Measurements from ENCODE around the gene UGT2B17. TPM values are rescaled to one million over a fixed set of nuclear protein-coding genes. Genes with fewer than 3 reads are reported as not detected.

UGT2B17 gene
- total RNA-seq, 3 donors from 2014 or later: 0.98 TPM; not detected in 2

DNA sequence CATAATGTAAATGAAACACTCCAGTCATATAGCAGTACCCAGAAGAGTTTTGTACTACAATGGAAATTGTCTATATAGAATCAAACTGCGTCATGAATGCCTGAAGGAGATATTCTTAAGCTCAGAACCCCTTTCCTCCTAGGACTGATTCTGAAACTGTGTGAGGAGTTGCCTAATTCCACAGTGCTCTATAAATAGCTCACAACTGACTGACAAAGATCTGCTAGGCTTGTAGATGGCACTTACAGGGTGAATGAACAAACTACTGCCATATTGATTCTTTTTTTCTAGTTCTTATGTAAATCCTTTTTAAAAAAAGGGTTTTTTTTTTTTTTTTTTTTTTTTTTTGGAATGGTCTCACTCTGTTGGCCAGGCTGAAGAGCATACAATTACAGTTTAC lies 30.1 kb upstream of the UGT2B17 start:
- DNase-seq (ENCODE audit: low spot score in 2 of 2): no peak
- Histone ChIP-seq H3K27ac (no peak overlapping the region), H3K4me1 (no peaks in the 10 kb centered on the region), H3K9me3 (no peaks in the 10 kb centered on the region), H3K4me3 (no peak overlapping the region), H3K36me3 (no peaks in the 10 kb centered on the region), H3K27me3 (no peaks in the 10 kb centered on the region)
- intact Hi-C loops (cut with DNase I; ENCODE audit: low total_unique reads): no loop called here
- TF ChIP-seq, protein P1, sequence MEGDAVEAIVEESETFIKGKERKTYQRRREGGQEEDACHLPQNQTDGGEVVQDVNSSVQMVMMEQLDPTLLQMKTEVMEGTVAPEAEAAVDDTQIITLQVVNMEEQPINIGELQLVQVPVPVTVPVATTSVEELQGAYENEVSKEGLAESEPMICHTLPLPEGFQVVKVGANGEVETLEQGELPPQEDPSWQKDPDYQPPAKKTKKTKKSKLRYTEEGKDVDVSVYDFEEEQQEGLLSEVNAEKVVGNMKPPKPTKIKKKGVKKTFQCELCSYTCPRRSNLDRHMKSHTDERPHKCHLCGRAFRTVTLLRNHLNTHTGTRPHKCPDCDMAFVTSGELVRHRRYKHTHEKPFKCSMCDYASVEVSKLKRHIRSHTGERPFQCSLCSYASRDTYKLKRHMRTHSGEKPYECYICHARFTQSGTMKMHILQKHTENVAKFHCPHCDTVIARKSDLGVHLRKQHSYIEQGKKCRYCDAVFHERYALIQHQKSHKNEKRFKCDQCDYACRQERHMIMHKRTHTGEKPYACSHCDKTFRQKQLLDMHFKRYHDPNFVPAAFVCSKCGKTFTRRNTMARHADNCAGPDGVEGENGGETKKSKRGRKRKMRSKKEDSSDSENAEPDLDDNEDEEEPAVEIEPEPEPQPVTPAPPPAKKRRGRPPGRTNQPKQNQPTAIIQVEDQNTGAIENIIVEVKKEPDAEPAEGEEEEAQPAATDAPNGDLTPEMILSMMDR (IDR thresholded peaks at IDR 0.05): no peak
- TF ChIP-seq POLR2A (IDR thresholded peaks at IDR 0.05): no peak
- no peak for TF ChIP-seq POLR2AphosphoS5 (IDR thresholded peaks at IDR 0.05)

DNA sequence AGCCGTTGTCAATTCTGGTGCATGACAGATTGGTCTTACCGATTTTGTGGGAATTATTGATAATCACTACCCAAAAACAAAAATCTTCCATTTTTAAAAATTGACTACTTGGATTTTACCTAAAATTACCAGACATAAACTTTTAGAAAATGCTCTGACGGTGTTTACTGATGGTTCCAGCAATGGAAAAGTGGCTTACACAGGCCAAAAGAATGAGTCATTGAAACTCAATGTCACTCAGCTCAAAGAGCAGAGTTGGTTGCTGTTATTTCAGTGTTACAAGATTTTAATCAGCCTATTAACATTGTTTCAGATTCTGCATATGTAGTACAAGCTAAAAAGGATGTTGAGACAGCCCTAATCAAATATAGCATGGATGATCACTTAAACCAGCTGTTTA lies 23.0 kb upstream of the UGT2B17 start:
- Histone ChIP-seq H3K27ac (no peak overlapping the region), H3K4me1 (no peaks in the 10 kb centered on the region), H3K9me3 (no peaks in the 10 kb centered on the region), H3K27me3 (no peaks in the 10 kb centered on the region), H3K4me3 (no peak overlapping the region), H3K36me3 (no peaks in the 10 kb centered on the region)
- DNase-seq (ENCODE audit: low spot score in 2 of 2): no peak
- TF ChIP-seq, protein P1 (IDR thresholded peaks at IDR 0.05): no peak
- TF ChIP-seq POLR2A (IDR thresholded peaks at IDR 0.05): no peak
- TF ChIP-seq POLR2AphosphoS5 (IDR thresholded peaks at IDR 0.05): no peak
- intact Hi-C loops (cut with DNase I; ENCODE audit: low total_unique reads): no loop called here

DNA sequence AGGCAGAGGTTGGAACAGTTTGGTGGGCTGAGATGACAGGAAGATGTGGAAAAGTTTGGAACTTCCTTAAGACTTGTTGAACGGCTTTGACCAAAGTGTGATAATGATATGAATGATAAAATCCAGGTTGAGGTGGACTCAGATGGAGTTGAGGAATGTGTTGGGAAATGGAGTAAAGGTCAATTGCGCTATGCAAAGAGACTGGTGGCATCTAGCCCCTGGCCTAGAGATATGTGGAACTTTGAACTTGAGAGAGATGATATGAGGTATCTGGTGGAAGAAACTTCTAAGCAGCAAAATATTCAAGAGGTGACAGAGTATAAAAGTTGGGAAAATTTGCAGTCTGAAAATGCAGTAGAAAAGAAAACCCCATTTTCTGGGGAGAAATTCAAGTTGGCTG lies 21.4 kb upstream of the UGT2B17 start:
- no peak for TF ChIP-seq POLR2AphosphoS5 (IDR thresholded peaks at IDR 0.05)
- no peak for TF ChIP-seq POLR2A (IDR thresholded peaks at IDR 0.05)
- TF ChIP-seq, protein P1 (IDR thresholded peaks at IDR 0.05): no peak

DNA sequence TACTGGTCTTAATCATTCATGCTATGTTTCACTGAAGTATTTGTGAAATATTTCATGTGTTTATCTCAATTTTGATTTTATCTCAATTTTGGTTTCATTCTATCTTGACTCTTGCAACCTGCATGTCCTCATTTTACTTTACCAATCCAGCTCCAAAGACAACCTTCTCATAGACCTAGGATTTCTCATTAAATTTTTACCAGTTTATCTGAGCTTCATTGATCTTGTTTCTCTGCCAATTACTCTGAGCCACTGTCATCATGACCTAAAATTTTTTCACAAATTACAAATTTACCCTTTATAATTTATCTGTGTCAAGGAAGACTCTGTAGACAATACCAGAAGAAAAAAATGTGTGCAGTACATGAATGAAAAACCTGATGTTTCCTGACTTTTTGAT lies 18.6 kb upstream of the UGT2B17 start:
- DNase-seq (ENCODE audit: low spot score in 2 of 2): no peak
- intact Hi-C loops (cut with DNase I; ENCODE audit: low total_unique reads): no loop called here
- H3K4me1 ChIP-seq: no peaks in the 10 kb centered on the region
- no peaks in the 10 kb centered on the region for H3K36me3 ChIP-seq
- no peak overlapping the region for H3K4me3 ChIP-seq
- no peaks in the 10 kb centered on the region for H3K27me3 ChIP-seq
- TF ChIP-seq POLR2A (IDR thresholded peaks at IDR 0.05) (no peak), POLR2AphosphoS5 (IDR thresholded peaks at IDR 0.05) (no peak)
- TF ChIP-seq, protein P1 (IDR thresholded peaks at IDR 0.05): no peak
- H3K9me3 ChIP-seq: no peaks in the 10 kb centered on the region
- no peak overlapping the region for H3K27ac ChIP-seq

More for the DNA sequence above, 21.4 kb upstream of the UGT2B17 start:
- no peak overlapping the region for H3K4me3 ChIP-seq
- intact Hi-C loops (cut with DNase I; ENCODE audit: low total_unique reads): no loop called here
- no peaks in the 10 kb centered on the region for H3K9me3 ChIP-seq
- no peaks in the 10 kb centered on the region for H3K27me3 ChIP-seq
- no peaks in the 10 kb centered on the region for H3K4me1 ChIP-seq
- H3K27ac ChIP-seq: no peak overlapping the region
- no peaks in the 10 kb centered on the region for H3K36me3 ChIP-seq
- no peak for DNase-seq (ENCODE audit: low spot score in 2 of 2)

DNA sequence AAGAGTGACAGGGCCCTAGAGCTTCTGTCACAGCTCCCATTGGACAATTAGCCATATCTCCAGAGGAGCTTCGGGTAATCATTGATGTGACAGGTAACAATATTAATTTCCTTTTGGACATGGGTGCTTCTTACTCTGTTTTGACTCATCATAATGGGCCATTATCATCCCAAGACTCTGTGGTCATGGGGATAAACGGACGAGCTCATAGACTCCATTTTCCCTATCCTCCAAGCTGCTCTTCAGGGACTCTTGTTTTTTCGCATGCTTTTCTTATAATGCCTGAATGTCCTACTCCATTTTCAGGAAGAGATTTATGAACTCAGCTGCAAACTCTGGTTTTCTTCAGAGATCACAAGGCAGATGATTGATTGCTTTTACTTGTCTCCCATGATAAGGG lies 17.0 kb upstream of the UGT2B17 start:
- Histone ChIP-seq H3K27ac (no peak overlapping the region), H3K9me3 (no peaks in the 10 kb centered on the region), H3K4me1 (no peaks in the 10 kb centered on the region), H3K27me3 (no peaks in the 10 kb centered on the region), H3K36me3 (no peaks in the 10 kb centered on the region), H3K4me3 (no peak overlapping the region)
- no peak for DNase-seq (ENCODE audit: low spot score in 2 of 2)
- intact Hi-C loops (cut with DNase I; ENCODE audit: low total_unique reads): no loop called here
- TF ChIP-seq POLR2A (IDR thresholded peaks at IDR 0.05) (no peak), POLR2AphosphoS5 (IDR thresholded peaks at IDR 0.05) (no peak)
- TF ChIP-seq, protein P1 (IDR thresholded peaks at IDR 0.05): no peak
